AG20443 (cell line): Measurements from ENCODE around the gene DIS3L2.
"Not testable (repeated sequence)": the region's sequence is repeated elsewhere in the genome, so short reads cannot be mapped to it uniquely, and the experiment has no call there.

Experiments
- DNase-seq: peaks from one replicate; pipeline ENCODE4 v3.0.0; 2012; ENCODE audit warnings: low spot score, mixed read lengths

DIS3L2 gene

GRCh38 chr2:232058063-232058877 is 96.8 kb downstream of the DIS3L2 start:
- no peak for DNase-seq

DNA sequence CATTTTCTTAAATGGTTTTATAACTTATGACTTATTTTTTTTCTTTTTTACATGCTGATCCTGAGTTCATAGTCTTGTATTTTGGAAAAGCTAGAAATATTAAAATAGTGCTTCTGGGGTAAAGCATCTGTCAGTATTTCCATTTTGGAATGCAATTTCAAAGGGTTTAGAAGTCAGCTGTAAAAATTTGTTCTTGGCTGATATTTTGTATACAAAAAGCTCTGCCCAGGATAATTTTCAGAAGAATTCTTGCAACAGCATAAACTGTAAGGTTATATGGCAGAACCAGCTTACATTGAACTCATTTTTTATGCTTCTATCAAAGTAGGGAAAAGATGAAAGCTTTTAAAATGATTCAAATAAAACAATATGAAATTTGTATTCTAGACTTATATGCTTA is 97.4 kb downstream of the DIS3L2 start:
- DNase-seq = no peak

GRCh38 chr2:232061265-232061664 is 99.8 kb downstream of the DIS3L2 start:
- no peak for DNase-seq

GRCh38 chr2:232073026-232073425 is 111.5 kb downstream of the DIS3L2 start:
- DNase-seq = no peak

GRCh38 chr2:232073699-232074098 is 112.2 kb downstream of the DIS3L2 start:
- DNase-seq = no peak

GRCh38 chr2:232075080-232075479 is 113.6 kb downstream of the DIS3L2 start:
- peak; percentile 39 for DNase-seq

GRCh38 chr2:232075859-232076258 is 114.3 kb downstream of the DIS3L2 start:
- DNase-seq = no peak

DNA sequence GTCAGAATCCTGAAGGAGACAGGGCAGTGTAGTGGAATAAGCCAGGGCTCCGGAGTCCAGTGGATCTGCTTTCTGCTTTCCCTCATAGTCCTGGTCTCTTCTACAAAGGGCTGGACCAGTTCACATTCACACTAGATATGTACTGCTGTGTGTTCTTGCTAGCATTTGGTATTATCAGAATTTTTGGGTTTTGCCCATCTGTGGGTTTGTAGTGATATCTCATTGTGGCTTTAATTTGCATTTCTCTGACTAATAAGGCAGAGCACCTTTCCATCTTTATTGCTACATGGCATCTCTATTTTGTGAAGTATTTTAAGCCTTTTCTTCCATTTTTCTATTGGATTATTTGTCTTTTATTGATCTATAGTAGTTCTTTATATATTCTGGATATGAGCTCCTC is 114.8 kb downstream of the DIS3L2 start:
- DNase-seq = no peak

- DNase-seq = no peak
Observed at GRCh38 chr2:232076736-232077135, 115.2 kb downstream of the DIS3L2 start.

DNA sequence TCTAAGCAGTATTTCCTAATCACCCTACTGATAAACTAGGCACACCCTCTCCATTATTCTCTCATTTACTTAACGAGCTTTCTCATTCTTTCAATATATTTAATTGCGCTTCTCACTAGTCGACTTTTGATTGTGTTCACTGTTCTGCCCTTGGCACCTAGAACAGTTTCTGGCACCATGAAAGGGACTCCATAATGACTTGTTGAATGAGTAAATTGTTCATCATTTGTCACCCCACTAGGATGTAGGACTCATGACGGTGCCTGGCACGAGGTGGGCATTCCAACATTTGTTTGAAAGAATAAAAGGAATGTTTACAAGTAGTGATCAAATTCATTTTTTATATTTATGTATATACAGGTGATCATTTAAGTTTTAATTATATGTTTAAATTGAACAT is 123.7 kb downstream of the DIS3L2 start:
- DNase-seq = no peak

DNA sequence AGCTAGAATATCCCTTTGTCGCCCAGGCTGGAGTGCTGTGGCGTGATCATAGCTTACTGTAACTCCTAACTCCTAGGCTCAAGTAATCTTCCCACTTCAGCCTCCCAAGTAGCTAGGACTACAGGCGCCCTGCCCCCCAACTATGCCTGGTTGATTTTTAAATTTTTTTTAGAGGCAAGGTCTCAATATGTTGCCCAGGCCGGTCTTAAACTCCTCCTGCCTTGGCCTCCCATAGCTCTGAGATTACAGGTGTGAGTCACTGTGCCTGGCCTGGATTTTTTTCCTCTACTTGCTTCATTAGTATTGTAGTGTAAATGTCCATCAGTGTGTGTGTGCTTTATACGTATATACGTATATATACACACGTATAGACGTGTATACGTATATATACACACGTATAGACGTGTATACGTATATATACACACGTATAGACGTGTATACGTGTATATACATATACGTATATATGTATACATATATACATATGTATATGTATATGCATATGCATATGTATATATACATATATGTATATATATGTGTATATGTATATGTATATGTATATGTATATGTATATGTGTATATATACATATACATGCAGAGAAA is 124.4 kb downstream of the DIS3L2 start:
- DNase-seq = no peak

- no peak for DNase-seq
Observed at GRCh38 chr2:232088771-232089170, 127.3 kb downstream of the DIS3L2 start.

DNA sequence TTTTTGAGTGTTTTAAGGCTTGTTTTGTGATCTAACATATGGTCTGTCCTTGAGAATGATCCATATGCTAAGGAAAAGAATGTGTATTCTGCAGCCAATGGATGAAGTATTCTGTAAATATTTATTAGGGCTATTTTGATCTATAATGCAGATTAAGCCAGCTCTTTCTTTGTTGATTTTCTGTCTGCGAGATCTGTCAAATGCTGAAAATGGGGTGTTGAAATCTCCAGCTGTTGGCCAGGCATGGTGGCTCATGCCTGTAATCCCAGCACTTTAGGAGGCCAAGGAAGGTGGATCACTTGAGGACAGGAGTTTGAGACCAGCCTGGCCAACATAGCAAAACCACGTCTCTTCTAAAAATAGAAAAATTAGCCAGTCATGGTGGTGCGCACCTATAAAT is 132.7 kb downstream of the DIS3L2 start:
- no peak for DNase-seq

GRCh38 chr2:232094883-232095282 is 133.4 kb downstream of the DIS3L2 start:
- no peak for DNase-seq

DNA sequence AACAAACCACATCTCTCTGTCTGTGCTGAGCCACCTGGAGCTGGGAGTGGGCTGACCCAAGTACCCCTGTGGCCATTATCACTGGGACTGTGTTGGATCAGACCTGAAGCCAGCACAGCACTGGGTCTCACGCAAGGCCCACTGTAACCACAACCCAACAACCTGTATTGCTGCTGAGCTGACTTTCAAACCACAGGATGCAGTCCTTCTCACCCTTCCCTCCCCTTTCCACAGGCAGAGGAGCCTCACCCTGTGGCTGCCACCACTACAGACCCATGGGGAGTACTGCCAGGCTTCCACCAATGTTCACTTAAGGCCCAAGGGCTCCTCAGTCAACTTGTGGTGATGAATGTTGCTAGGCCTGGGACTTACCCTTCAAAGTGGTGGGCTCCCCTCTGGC is 135.7 kb downstream of the DIS3L2 start:
- DNase-seq = no peak

DNA sequence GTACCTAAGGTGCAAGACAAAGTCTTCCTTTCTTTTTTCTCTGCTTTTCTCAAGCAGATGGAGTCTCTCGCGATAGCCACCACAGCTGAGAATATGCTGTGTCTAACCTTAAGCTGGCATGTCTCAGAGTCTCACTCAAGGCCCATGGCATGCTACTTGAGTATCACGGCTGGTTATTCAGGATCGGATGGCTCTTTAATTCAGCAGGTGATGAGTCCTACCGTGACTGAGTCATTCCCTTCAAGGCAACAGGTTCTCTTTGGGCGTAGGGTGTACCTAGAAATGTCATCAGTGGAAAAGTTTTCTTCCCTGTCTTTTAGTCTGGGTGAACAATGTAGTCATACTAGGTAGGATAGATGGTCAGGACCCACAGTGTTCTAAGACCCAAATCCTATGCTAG is 136.2 kb downstream of the DIS3L2 start:
- no peak for DNase-seq

DNA sequence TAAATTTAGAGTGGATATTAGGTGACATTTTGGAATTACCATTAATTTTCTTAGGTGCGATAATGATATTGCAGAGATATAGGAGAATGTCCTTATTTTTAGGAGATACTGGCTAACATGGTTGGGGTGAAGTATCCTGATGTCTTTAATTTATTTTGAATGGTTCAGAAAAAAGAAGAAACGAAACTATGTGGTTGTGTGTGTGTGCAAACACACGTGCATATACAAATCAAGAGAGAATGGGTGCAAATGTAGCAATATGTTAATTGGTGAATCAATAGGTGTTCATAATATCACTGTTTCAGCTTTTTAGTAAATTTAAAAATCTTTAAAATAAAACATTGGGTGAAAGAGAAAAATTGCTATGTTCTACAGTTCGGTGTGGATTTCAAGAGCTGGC is 140.9 kb downstream of the DIS3L2 start:
- no peak for DNase-seq

DNA sequence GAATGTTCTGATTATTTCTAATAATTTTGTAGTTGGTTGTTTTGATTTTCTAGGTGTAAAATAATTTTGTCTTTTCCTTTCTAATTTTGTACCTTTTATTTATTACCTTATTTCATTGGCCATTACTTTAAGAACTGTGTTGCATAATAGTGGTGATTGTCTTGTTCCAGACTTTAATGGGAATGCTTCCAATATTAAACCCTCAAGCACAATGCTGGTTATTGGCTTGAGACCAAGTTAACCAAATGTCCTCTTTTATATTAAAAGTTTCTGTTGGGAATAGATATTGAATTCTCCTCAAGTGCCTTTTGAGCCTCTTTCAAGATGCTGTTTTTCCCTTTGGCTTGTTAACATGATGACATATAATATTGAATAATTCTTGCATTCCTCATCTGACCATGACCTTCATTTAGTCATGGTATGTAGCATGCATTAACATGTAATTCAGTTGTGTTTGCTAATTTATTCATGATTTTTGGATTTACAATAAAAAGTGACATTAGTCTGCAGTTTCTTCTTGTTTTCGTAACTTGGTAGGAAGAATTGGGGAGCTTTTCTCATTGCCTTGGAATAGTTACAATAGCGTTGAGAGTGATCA is 141.7 kb downstream of the DIS3L2 start:
- DNase-seq = no peak

- DNase-seq = no peak
Observed at GRCh38 chr2:232104076-232104646, 142.6 kb downstream of the DIS3L2 start.

DNA sequence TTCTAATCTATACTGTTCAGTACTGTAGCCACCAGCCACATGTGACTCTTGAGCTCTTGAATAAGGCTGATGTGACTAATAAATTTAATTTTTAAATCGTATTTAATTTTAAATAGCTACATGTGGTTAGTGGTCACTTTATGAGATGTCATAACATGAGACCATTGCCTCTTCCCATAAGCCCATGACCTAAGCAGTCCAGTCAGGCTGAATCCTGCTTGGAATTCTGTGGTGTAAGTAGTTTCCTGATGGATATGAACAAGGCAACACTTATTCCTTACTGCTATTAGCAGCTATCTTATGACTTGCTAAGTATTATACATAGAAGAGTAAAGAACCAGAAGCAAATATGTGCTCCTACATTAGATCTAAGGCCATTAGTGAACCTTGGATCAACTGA is 150.0 kb downstream of the DIS3L2 start:
- DNase-seq = no peak

DNA sequence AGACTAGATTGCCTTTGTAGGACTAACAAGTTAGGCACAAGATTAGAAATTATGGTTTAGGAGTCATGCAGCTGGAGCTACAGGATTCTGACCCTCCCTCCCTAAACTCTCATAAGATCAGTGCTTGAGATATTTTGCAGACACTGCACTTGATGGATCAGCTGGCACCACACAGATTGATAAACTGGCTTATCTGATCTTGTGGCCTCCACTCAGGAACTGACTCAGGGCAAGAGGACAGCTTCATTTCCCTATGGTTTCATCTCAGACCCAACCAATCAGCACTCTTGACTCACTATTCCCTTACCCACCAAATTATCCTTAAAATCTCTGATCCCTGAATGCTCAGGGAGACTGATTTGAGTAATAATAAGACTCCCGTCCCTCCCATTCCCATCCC is 152.3 kb downstream of the DIS3L2 start:
- no peak for DNase-seq

- not testable (repeated sequence) for DNase-seq
Observed at GRCh38 chr2:232115728-232116361, 154.3 kb downstream of the DIS3L2 start.

- DNase-seq = no peak
Observed at GRCh38 chr2:232116852-232117251, 155.3 kb downstream of the DIS3L2 start.
